ENCODE measurements around the gene PSG6.
"Not testable (repeated sequence)": the region's sequence is repeated elsewhere in the genome, so short reads cannot be mapped to it uniquely, and the experiment has no call there.

Gene PSG6

DNA sequence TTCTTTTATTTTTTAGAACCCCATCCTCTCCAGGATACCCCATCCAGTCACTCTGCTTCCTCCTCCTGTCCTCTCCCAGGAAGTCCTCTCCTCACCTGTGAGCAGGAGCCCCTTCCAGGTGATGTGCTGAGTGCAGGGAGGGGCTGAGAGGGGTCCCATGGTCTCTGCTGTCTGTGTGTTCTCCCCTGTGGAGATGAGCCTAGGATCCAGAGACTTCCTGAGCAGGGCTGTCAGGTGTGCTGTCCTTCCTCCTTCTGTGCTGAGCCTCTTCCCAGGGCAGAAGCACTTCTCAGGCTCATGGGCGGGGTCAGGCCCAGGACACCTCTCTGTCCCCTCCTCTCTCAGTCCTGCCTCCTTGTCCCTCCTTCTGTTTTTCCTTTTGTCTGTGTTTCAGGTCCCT, at the start of gene PSG6:
Gene PSG6, minus strand, starts transcription at position 261 of the 400 bp plus-strand sequence. Its CDS starts 102 bp downstream, at position 159.
- not testable (repeated sequence) for DNase-seq

DNA sequence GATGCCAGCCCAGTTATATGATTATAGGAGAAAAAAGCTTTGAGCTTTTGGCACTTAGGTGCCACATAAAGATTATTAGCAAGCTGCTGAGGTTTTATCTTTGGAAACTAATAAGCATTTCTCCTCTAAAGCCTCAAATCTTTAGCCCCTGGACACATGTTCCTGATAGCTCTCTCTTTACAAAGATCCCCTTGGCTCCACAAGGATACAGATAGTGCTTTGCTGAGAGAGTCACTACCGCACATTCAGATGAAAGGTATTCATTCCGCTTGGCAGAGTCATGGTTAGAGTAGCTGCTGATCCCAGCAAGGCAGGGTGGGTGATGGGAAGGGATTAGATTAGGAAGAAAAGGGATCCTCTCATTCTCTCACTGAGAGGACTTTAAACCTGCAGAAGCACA, 47.5 kb upstream of the PSG6 start:
- no peak for DNase-seq

DNA sequence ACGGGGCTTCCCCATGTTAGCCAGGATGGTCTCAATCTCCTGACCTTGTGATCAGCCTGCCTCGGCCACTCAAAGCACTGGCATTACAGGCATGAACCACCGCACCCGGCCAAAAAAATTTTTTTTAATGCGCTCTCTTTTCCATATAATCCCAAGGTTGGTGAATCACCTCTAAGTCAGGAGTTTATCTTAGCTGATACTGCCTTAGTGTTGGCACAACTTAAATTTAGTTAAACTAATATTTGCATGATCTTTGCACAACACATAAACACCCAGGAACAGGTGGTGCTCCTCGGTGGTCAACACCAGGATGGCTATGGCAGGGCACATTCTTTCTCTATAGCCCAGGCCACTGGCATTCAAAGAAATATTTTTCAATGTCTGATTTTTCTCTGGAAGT, 43.4 kb upstream of the PSG6 start:
- no peak for DNase-seq

DNA sequence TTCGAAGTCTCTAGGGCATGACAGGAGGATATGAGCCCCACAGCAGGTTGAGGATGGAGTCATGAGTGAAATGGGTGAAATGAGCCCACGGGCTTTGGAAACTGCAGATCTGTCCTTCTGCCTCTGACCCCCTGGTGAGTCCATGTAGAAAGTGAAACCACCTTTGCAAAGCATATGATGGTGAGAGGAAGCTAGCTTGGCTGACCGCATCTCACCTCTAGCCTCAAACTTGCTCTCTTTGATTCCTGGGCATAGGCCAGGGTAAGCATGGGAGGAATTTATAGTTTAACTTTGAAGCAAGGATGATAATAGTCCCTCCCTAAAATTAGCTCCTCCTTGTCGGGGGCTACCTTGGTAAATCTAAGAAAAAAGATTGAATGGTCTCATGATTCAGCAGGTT, 34.4 kb upstream of the PSG6 start:
- DNase-seq, result not testable (repeated sequence)

DNA sequence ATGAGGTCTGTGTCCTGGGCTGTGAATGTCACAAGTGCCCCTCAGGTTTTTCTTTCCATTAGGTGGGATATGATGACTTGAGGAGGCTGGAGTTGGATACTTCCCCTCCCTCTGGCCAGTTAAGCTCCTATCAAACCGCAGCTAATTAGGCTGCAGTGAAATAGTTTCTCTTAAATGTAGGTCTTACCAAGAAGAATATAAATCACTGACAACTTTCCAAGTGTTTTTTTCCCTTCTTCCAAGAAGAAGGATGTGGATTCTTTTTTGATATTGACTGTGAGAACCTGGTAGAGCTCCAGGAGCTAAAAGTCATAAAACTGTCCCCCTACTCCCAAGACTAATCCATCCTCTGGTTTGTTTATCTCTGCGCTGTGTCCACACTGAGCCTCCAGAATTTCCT, 33.8 kb upstream of the PSG6 start:
- not testable (repeated sequence) for DNase-seq

DNA sequence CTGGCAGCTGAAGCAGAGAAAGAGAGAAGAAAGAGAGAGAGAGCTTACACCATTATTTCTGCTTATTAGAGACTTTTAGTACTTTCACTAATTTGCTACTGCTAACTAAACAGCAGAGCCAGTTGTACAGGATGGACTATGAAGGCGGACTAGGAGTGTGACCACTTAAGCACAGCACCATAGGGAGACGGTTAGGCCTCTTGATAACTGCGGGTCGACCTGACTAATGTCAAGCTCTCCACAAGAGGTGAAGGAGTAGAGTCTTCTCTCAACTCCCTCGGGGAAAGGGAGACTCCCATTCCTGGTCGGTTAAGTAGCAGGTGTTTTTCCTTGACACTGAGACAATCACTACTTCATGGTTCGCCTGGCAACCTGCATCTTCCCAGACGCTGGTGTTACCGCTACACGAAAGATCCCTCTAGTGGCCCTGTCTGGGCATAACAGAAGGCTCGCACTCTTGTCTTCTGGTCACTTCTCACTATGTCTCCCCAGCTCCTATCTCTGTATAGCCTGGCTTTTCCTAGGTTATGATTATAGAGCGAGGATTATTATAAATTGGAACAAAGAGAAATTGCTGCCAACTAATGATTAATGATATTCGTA, 24.6 kb upstream of the PSG6 start:
- DNase-seq, result no peak

DNA sequence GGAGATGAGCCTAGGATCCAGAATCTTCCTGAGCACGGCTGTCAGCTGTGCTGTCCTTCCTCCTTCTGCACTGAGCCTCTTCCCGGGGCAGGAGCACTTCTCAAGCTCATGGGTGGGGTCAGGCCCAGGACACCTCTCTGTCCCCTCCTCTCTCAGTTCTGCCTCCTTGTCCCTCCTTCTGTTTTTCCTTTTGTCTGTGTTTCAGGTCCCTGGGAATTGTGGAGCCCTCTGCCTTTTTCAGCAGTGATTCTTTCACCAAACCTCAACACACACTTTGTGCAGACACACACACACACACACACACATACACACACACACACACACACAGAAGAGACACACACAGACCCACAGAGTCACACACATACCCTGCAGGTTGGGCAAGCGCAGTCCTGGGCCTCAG, 19.4 kb upstream of the PSG6 start, which contains the start of gene PSG7:
Gene PSG7, minus strand, starts transcription at position 101 of the 400 bp plus-strand sequence. CDS start 131 bp downstream, outside the sequence.
- DNase-seq, result not testable (repeated sequence)

DNA sequence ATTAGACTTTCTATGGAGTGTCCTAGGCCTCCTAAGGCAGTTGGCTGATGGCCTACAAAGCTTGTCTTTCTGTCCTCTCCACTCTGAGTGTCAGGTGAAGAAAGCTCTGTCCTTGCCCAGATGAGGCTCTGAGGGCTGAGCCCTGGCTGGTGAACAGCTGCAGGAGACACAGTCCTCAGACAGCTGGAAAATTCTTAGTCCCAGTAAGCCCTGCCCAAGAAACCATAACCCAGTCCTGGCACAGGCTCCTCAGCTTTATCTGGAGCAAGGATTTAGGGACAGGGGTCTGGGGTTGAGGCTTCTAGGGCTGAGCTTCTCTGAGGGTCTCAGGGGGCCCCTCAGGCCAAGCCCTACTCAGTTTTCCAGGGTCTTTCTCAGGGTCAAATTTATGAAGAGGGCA, 17.0 kb upstream of the PSG6 start:
- DNase-seq, result not testable (repeated sequence)

DNA sequence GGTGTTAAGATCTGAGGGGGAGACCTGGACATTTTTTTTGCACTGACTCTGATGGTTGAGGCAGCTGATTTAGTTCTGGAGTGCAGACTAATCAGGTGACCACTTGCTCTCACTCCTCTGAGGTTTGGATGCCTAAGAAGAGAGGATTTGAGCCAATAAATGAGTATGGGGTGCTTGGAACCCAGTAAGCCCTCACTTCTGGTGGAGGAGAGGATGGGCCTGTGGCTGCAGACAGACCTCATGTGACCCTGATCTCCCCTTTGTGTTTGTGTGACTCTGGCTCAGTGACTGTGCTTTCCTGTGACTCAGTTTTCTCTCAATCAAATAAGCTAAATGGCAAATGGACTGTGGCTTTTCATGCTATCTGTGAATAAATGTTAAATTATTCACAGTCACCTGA, 16.5 kb upstream of the PSG6 start:
- not testable (repeated sequence) for DNase-seq

DNA sequence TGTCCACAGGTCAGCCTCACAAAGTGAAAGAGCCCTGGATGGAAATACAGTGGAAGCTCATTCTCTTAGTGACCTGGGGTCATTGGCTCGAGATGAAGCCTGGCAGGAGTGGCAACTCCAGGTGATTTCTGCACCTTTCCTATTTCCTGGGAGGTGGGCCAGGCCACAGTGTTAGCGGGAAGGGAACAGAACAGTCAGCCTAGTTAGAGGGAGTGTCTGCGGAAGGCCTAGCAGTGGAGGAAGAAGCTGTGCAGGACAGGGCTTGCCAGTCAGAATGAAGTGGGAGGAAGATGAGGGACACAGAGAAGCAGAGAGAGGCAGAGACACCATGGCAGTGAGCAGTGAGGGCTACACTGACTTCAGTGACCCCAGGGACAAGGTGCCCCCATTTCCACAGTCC, 15.7 kb upstream of the PSG6 start:
- not testable (repeated sequence) for DNase-seq

DNA sequence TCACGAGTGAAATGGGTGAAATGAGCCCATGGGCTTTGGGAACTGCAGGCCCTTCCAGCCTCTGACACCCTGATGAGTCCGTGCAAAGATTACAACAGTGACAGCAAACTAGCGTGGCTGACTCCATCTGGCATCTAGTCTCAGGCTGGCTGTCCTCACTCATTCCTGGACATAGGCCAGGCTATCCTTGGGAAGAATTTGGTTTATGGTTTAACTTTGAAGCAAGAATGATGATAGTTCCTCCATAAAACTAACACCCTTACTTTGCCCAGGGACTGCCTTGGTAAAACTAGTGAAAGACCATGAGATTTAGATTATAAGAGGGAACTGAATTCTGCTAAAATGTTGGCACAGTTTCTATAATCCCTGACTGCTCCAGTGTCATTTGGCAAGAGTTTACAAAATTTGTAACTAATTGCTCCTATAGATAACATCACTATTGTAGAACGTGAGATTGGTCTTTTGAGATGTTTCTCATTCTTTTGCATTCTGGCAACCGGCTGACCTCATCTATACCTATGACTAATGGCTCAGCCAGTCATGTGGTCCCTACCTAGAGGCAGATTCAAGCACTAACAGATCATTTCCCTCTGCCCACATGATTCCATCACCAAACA, 14.9 kb upstream of the PSG6 start:
- not testable (repeated sequence) for DNase-seq

DNA sequence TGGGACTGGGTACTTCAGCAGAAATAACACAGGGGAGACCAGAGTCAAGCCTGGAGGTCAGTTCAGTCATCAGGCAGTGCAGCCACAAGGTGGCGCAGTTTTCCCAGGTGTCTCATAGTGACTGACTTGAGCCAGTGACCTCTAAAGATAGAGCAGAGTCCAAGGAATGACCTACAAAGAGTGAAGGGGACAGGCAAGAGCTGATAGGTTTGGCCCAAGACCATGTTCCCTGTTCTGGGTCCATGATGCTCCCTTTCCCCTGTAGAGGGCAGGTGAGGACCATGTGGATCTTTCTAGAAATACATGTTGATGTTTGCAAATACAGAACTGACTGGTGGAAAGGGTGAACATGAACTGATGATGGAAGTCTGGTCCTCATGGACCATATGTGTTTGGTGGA, 12.5 kb upstream of the PSG6 start:
- DNase-seq, result not testable (repeated sequence)

DNA sequence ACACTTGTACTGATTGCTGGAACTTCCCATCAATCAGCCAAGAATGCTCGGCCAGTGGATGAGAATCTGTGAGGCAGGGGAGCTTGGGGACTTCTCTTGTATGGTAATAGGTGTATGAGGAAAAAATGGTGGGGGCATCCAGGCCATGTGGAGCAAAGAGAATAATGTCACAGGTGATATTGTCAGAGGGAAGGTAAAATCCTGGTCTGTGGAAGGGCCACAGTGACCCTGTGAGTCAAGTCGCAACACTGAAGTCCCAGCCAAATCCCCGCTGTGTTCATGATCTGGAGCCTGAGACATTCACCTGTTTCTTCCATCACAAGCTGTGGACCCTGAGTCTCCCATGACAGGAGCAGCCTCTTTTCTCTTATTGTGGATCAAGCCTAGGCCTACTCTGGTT, 11.2 kb upstream of the PSG6 start:
- no peak for DNase-seq

DNA sequence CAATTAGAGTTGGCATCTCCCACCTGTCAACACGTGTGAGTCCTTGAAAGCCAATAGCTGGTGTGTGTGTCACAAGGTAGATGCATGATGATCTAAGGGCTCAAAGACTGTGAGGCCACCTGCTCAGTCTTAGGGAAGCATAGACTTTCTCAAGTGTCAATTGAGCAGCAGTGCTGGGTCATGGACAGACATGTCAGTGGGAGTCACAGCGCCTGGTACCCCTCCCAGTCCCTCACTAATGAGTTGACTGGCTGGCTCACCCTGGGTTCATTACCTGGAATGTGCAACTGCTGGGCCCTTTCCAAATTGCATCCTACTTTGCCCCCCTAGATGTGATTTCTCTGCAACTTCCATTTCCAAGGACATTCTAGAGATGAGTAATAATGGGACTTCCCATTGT, 9.1 kb upstream of the PSG6 start:
- DNase-seq, result no peak

DNA sequence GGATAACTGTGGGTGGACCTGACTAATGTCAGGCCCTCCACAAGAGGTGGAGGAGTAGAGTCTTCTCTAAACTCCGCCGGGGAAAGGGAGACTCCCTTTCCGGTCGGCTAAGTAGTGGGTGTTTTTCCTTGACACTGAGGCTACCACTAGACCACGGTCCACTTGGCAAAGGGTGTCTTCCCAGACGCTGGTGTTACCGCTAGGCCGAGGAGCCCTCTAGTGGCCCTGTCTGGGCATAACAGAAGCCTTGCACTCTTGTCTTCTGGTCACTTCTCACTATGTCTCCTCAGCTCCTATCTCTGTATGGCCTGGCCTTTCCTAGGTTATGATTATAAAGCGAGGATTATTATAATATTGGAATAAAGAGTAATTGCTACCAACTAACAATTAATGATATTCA, 5.4 kb upstream of the PSG6 start:
- not testable (repeated sequence) for DNase-seq

DNA sequence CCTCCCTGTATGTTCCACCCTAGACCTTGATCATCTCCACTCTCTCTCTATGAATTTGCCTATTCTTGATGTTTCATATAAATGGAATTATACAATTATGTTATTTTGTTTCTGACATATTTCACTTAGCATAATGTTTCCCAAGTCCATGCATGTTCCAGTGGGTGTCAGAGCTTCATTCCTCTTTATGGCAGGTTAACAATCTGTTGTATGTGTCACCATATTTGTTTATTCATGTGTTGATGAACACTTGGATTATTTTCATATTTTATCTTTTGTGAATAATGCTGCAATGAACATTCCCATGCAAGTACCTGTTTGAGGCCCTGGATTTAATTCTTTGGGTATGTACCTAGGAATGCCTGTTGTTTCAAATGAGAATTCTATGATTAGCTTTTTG, 3.3 kb upstream of the PSG6 start:
- not testable (repeated sequence) for DNase-seq

DNA sequence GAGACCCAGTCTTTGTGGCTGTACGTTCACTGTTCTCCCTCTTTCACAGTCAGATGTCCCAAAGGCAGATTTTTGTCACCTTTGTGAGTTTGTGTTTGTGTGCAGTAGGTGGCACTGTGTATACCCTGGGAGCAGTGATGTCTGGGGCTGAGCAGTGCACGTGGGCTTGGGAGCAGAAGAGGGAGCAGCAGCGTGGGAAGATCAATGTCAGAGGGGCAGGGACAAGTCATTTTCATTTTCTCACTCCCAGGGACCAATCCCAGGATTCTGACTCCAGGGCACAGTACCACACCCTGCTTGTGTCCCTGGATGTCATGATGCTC, 2.0 kb upstream of the PSG6 start:
- DNase-seq, result no peak

DNA sequence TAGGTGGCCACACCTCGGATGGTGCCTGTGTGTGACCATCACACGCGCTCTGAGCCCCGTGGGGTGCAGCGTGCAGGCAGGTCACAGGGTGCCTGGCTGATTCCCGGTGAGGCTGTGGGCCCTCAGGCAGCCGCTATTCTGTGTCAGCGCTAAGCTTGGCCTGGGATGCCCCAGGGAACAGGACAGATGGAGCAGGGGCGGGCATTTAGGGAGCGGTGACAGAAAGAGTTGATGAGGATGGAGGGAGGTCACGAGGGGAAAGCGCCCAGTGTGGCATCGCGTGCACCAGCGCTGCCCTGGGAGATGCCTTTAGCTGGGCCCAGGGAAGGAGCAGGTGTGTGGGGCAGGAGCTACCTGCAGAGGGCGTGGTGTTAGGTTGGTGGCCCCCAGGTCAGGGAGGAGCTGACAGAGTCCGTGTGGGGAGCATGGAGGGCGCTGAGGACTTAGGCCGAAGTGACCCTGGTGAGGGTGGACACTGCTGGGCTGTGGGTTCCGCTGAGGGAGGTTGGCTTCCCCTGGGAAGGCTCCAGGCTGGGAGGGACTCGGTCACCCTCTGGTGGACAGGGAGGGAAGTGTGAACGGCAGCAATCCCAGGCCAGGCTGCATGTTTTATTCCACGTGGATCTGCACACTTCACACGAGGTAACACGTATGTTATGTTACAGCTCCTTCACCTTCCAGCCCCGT, 1.5 kb upstream of the PSG6 start:
- not testable (repeated sequence) for DNase-seq

DNA sequence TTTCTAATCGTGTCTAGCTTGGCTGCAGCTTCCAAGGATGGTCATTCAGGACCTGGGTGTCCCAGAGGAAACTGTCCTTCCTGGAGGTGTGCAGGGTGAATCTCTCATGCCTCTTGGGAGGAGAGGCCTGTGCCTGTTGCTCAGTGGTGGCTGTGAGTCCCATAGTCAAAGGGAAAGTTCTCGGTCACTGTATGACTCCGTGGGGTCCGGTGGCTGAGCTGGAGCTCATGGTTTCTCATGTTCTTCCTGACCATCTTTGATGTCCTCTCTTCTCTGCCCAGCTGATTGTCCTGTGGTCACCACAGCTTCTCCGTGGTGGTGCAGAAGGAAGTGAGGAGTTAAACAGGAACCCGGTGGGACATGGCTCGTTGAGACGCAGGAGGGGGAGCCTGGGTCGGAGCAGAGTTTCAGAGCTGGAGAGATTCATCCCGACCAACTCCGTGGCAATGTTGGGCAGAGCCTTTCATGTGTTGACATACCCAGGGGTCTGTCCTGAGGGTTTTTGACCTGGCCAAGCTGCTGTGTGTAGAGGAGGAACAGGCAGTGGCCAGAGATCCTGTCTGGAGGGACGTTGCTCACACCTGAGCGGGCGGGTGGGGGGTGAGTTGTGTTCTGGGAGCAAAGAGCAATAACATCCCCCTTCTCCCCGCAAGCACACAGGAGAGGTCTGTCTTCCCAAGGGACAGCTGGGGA, 829 bp upstream of the PSG6 start:
- DNase-seq, result not testable (repeated sequence)

DNA sequence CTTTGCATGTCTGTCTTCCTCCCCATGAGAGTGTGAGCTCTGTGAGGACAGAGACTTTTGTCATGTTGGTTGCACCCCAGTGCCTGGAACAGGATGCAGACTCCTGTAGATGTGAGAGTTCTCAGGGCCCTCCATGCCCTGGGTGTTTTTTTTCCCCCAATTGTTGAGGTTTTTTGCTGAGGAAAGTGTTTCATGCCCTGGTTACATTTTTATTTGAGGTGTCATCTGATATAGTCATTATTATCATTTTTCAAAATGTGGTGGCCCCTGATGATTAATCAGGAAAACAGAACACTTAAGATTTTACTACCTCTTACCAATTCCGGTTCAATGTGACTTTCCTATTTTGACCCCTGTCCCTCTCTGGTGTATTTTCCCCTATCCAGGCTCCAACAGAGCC, 763 bp downstream of the PSG6 start:
- DNase-seq, result not testable (repeated sequence)

DNA sequence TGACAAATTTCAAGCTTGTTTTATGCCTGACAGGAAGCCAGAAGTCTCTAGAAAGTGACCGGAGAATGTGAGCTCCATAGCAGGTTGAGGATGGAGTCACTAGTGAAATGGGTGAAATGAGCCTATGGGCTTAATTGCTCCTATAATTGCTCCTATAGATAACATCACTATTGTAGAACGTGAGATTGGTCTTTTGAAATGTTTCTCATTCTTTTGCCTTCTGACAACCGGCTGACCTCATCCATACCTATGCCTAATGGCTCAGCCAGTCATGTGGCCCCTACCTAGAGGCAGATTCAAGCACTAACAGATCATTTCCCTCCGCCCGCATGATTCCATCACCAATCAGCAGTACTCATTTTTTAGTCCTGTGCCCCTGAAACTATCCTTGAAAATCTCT, 4.2 kb downstream of the PSG6 start:
- DNase-seq, result not testable (repeated sequence)

DNA sequence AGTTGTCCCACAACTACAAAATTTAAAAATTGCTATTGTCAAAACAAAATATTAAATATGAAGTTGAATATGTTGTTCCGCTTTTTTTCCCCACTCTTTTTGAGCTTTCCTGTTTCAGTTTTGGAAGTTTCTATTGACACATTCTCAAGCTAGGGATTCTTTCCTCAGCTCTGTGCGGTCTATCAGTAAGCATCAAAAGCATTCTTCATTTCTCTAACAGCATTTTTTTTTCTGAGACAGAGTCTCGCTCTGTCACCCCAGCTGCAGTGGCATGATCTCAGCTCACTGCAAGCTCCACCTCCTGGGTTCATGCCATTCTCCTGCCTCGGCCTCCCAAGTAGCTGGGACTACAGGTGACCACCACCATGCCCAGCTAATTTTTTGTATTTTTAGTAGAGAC, 4.8 kb downstream of the PSG6 start:
- DNase-seq, result not testable (repeated sequence)

DNA sequence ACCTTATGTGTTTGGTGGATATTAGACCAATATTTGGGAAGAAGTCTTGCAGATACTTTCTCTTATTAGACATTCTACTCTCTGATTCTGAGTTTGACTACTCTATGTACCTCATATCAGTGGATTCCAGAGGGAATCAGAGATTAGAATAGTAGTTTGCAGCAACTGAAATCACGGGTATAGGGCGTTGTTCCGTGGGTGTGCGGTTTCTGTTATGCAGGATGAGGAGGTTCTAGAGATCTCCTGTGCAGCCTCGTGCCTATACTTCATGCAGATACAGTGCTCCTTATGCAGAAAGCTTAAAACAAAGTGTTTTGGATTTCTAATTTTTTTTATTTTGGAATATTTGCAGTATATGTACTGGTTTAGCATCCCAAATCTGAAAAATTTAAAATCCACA, 6.0 kb downstream of the PSG6 start:
- not testable (repeated sequence) for DNase-seq

DNA sequence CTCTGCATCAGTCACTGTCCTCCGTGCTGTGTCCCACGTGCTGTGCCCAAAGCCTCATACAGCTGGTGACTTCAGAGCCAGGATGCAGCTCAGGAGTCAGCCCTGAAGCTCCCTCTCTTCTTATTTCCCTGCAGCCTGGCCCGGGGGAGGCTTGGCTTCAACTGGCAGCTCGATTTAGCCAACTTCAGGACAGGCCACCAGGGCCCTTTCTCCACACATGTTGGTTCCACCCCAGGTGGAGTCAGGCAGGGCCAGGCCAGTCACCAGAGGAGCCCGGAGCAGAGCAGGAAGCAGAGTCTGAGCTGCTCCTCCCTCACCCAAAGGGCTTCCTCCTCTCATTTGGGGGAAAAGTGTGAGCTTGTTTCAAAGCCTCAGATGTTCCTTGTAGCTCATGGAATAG, 11.5 kb downstream of the PSG6 start:
- not testable (repeated sequence) for DNase-seq

Measured in activated CD8-positive, alpha-beta memory T cell treated with anti-CD3 and anti-CD28 coated beads for 24 hours (primary cell).